HG03103 (cell line): ENCODE data around the gene TMEM225B.
"Not testable (repeated sequence)": the region's sequence is repeated elsewhere in the genome, so short reads cannot be mapped to it uniquely, and the experiment has no call there.

Experiments
- ATAC-seq: cut with Tn5 transposase; IDR thresholded peaks from one replicate; pipeline ENCODE4 v1.9.1; 2021; ENCODE audit warnings: low read depth; ENCODE audit not compliant: unreplicated experiment

The TMEM225B gene, protein sequence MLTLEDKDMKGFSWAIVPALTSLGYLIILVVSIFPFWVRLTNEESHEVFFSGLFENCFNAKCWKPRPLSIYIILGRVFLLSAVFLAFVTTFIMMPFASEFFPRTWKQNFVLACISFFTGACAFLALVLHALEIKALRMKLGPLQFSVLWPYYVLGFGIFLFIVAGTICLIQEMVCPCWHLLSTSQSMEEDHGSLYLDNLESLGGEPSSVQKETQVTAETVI

DNA sequence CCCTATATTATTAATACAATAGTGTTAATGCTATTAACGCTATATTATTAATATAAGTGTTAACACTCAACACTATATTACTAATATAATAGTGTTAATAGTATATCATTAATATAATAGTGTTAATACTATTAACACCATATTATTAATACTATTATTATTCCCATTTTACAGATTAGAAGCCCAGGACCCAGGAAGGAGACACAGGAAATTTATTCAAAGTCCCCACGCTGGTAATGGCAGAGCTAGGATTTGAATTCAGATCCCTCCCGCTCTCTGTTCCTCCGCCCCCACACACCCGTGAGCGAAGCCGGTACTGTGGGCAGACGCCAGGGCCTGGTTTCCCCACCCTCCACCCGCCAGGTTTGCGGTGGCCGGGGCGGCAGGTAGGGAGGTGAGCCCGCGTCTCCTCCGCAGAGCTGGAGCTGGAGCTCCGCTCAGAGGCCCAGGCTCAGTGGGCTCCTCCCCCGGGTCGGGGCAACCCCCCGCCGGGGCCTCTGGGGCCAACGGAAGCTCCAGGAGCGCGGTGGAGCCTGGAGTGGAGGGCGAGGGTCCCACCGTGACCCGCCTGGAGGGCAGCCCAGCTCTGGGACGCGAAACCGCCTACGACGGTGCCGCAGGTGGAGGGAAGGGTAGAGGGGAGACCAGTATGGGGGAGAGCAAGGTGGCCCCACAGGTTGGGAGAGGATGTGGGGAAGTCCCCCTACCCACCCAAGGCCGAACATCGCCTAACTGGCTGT lies at the start of gene TMEM225B:
Gene TMEM225B, plus strand, starts transcription at position 506 of the 740 bp plus-strand sequence. CDS start 6,122 bp downstream, outside the sequence.
- ATAC-seq: no peak

DNA sequence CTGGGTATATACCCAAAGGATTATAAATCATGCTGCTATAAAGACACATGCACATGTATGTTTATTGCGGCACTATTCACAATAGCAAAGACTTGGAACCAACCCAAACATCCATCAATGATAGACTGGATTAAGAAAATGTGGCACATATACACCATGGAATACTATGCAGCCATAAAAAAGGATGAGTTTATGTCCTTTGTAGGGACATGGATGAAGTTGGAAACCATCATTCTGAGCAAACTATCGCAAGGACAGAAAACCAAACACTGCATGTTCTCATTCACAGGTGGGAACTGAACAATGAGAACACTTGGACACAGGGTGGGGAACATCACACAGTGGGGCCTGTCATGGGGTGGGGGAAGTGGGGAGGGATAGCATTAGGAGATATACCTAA lies 48.5 kb upstream of the TMEM225B start:
- not testable (repeated sequence) for ATAC-seq

DNA sequence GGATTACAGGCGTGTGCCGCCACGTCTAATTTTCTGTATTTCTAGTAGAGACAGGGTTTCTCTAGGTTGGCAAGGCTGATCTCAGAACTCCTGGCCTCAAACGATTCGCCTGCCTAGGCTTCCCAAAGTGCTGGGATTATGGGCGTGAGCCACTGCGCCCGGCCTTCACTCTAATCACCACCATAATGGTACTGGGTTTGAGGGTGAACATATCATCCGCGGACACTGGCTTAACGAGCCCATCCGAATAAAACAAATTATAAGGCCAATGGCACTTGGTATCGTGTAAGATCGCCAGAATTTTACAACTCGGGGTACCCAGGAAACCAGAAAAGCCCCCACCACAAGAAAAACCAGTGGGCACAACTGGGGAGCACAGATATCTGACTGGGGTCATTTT lies 46.7 kb upstream of the TMEM225B start:
- no peak for ATAC-seq

DNA sequence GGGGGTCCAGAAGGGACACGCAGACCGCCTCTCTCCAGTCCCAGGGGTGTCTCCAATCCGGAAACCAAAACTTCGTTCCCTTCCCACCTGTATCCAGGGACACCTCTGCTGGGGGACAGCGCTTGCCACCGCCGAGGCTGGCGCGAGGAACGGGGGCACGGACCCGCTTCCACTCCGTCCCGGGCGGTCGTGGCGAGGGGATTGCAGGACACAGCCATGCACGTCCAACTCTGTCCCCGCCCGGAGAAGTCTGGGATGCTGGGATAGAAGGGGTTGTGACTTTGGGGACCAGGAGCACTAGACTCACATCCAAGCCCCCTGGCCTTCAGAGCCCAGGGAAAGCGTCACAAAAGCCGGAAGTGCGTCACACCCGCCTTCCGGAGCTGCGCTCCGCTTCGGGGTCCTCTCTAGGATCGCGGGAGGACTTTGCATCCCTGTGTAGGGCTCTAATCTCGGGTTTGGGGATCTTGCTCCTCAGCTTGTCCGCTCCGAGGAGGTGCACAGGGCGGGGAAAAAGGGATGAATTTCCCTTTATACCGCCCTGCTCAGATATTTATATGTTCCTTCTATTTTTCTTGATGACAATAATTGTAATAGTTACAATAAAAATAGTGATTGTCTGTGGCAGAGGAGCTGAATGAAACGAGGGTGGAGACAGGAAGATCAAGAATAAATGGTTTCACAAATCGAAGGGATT lies 46.2 kb upstream of the TMEM225B start, which contains the start of gene FAM200A:
Gene FAM200A, minus strand, starts transcription at position 348 of the 697 bp plus-strand sequence. CDS start 3,707 bp downstream, outside the sequence.
- peak; percentile 97 for ATAC-seq

DNA sequence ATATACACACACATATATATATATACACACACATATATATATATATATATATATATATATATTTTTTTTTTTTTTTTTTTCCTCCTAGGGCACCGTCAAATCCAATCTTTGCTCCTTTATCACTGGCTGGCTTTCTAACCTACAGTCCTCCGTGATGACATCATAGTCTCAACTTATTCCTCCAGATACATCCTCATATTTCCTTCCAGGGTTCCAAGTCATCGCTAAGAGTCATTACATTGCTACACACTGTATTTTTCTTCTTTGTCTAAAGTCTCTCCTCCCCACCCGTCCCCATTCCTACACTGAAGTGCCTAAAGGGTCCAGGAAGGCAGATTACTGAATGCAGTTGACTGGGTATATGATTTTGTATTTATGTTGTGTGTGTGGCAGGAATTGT lies 45.0 kb upstream of the TMEM225B start:
- no peak for ATAC-seq

DNA sequence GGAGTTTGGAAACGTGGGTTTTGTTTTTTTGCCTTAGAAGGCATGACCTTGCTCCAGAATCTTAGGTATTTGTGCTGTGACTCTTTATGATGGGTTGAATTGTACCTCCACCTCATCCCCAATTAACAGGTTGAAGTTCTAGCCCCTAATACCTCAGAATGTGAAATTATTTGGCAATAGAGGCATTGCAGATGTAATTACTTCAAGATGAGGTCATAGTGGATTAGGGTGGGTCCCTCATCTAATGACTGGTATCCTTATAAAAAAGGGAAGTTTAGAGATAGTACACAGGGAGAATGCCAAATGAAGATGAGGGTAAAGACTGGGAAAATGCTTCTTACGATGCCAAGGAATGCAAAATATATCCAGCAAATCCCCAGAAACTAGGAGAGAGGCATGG lies 43.1 kb upstream of the TMEM225B start:
- no peak for ATAC-seq

DNA sequence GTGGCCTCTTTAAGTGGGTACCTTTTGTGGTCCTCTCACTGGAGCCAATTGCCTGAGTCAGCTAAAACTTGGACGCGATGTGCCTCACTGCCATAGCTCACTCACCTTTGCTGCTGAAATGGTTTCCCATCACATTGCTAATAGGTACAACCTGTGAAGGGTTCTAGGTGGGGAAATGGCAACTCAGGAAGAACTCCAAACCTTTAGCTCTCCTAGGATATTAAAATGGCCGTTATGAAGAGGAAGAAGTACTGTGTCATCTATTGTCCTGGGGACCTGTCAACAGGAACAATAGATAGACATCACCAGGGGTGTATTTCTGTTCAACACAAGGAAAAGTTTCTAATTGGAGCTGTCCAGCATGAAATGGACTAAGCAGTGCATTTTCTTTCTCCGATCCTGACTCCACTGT lies 40.9 kb upstream of the TMEM225B start:
- ATAC-seq: no peak

DNA sequence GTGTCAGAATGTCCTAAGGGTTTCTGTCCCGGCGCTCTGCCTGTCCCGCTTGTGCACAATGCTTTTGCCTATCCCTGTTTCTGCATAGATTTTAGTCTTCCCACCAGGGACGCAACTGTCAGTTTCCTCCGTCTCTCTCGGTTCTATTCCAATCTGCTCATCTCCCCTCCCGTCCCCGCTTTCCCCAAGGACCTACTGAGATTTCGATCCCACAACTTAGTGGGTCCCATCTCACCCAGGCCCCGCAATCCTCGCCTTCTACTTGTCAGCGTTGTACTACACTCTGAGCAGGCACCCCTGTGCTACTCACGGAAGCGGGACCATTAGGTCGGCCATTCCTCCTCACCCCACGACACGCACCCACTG lies 40.1 kb upstream of the TMEM225B start:
- peak; percentile 40 for ATAC-seq

DNA sequence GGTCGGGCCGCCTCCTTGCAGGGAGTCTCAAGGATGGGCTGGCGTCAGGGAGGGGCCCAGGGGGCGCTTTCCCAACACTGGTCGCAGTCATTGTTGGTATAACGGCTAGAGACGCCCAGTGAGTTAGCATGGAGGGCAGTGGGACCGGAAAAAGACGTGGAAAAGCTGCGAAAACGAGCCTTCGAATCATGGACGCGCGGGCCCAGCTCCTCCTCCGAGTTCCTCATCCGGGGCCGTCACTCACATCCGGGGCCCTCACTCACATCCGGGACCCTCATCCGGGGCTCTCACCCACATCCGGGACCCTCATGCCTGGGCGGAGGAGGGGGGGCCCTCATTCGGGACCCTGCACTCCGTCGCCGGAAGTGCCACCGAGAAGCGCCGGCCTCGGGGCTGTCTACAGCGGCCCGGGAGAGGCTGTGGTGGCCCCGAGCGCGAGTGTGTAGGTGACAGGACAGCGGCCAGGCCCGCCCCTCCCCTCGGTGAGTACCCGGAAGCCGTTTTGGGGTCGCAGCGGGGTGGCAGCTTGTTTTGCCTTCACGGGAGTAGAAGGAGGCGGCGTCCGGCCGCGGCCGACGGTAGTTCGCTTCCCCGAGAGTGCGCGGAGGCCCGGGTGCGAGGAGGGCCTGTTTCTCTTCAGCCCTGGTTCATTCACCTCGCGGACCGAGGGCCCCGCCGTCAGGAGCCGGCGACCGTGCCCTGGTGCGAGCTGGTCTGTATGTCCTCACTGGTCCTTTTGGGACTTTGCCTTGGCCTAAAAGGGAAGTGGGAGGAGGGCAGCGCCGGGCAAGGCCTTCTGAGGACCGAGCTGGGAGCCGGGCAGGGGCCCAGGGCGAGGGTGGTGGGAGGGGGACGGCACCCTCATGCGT lies 39.5 kb upstream of the TMEM225B start, which contains the start of gene ZNF655:
Gene ZNF655, plus strand, starts transcription at position 337 of the 869 bp plus-strand sequence. CDS start 1,918 bp downstream, outside the sequence.
- ATAC-seq: peak; percentile 66

DNA sequence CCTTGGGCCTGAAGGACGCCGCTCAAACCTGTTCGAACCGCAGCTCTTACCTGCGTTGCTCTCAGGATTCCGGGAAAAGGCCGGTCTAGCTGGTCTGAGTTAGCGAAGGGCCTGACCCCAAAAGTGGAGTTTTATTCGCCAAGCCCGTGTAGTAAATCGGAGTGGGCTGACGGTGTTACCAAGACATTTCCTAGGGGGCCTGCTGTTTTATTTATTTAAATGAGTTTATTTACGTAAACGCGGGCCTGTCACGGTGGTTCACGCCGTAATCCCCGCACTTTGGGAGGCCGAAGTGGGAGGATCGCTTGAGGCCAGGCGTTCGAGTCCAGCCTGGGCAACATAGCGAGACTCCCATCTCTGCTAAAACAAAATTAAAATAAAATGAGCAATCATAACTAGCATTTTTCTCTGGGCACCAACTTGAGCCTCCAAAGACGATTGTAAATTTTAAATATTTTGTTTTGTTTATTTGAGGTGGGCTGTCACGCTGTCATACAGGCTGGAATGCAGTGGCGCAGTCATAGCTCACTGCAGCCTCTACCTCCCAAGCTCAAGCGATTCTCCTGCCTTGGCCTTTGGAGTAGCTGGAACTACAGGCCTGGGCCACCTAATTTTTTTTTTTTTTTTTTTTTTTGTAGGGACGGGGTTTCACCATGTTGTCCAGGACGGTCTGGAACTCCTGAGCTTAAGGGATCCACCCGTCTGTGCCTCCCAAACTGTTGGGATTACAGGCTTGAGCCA lies 38.7 kb upstream of the TMEM225B start:
- peak; percentile 5 for ATAC-seq

DNA sequence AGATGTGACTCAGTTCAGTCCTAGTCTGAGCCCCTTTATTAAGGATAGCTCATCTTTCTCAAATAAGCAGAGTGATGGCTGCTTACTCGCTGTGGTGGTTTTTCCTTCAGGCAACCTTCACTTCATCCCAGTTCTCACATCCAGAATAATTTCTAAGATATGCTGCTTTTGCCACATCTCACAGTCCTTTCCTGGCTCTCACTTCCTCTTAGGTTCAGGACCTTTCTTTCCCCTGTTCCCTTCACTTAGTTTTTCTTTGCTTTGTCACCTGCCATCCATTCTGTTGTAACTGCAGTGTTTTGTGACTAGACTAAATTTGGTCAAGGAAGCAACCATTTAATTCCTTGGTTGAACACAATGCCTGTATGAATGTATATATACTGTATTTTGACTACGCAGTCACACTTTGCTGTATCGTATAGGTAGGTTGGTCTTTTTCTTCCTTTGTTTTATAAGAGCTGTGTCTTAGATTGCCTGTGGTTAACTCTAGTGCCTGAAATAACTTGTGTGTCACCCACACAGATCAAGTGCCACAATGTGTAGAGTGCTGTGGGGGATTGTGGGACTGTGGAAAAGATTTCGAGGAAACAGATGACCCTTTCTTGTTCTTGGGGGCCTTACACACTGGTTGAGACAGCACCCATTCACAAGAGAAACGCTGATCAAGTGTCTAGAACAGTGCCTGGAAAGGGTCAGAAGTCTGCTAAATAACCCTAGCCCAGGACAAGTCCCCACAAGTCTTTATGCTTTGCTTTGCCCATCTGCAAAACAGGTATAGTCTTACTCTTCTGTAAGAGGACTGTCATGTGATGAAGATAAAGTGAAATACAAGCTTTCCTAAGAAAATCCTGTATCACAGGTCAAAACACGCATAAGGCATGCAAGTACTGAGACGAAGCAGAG lies 37.0 kb upstream of the TMEM225B start:
- no peak for ATAC-seq

DNA sequence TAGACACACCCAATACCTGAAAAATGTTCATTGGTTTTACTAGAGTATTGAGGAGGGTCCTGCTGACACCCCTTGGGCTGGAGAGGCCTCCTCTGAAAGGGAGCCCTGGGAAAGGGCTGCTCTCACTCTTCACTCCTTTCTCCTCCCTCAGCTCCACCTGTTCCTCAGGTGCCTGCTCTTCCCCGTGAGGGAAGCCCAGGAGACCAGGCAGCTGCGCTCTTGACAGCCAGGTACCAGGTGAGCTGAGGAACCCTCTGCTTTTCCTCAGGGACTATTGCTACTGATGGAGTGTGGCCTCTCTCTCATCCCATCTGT lies 36.4 kb upstream of the TMEM225B start:
- ATAC-seq: no peak

DNA sequence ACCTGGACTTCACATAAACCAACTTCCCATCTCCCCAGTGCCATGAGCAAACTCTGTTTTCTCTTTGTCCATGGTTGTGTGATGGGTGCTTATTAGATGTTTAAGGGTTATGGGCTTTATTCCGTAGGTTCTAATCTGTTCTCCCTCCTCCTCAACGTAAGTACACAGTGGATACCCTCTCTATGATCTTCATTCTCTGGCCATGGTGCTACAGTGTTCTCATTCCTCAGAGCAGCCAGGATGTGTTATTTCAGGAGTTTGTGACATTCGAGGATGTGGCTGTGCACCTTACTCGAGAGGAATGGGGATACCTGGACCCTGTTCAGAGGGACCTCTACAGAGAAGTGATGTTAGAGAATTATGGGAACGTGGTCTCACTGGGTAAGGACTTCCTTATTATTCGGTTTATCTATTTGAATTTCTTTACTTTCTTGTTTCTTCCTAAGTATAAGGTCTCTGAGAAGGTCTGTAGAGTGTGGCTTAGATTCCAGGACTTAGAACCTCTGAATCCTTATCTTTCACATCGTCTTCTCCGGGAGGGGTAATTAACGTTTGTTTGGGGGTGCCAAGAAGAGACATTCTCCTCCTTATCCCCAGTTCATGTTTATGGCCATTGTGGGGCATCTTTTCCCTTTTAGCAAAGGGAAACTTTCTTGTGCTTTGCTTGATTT lies 35.8 kb upstream of the TMEM225B start:
- no peak for ATAC-seq

DNA sequence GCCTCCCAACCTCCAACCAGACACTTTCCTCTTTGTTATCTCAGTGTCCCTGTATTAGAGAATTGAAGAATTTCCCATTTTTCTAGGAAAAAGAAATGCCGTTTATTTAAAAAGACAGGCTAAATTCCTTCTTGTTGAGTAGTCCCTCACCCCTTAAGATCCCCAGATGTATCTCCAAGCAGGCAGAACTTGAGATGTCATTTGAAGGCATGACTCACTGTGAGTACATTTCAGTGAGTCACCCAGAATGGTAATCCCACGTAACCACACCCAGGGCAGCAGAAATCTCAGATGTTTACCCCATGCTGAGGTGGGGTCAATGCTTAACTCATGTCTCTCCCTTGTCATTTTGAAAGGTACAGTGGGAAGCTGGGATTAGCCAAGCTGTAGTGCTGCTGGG lies 35.2 kb upstream of the TMEM225B start:
- ATAC-seq: no peak

DNA sequence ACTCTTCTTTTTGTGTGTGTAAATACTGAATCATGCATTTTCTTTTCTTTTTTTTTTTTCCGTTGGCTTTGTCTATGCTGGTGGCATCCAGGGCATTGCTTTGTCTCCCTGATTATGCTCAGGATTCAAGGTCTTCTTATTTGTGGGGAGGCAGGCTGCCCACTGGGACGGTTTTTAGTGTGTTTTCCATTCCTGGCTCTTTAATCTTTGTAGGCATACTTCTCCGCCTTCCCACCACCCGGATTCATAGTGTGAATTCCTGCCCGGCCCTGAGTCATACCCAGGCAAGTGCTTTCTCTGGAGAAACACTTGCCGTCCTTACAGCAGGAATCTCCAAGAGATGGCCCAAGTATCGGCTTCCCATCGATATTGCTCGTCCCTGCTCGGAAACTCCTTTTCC lies 34.4 kb upstream of the TMEM225B start:
- no peak for ATAC-seq

DNA sequence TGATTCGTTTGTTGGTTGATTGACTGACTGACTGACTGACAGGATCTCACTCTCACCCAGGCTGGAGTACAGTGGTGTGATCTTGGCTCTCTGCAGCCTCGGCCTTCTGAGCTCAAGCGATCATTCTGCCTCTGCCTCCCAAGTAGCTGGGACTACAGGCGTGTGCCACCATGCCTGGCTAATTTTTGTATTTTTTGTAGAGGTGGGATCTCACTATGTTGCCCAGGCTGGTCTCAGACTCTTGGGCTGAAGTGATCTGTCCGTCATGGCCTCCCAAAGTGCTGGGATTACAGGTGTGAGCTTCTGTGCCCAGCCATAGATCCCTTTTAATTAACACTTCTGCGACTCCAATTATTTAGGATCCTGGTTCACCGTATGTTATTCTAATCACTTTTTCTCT lies 29.3 kb upstream of the TMEM225B start:
- not testable (repeated sequence) for ATAC-seq

DNA sequence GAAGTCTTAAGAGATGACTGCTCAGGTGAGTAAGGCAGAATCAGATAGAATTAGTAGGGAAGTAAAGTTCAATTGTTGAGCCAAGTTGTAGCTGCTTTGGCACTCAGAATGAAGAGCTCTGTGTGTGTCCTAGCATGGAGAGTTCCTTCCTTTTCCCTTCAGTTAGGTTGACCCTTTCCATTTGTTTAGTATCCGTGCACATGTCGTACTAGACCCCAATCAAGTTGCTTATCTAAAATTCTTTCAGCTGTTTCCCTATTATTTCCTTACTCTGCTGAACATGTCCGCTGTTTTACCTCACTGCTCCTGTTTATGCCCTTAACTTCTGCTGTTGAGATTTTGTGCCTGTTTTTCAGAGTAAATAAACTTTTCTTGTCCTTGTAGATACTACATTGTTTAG lies 26.3 kb upstream of the TMEM225B start:
- no peak for ATAC-seq

DNA sequence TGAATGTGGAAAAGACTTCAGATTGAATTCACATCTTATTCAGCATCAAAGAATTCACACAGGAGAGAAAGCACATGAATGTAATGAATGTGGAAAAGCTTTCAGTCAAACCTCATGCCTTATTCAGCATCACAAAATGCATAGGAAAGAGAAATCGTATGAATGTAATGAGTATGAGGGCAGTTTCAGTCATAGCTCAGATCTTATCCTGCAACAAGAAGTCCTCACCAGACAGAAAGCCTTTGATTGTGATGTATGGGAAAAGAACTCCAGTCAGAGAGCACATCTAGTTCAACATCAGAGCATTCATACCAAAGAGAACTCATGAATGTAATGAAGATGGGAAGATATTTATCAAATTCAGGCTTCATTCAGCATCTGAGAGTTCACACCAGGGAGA lies 24.8 kb upstream of the TMEM225B start:
- ATAC-seq: no peak
